HG02884 (cell line): Measurements from ENCODE around the gene ZNF532.

Experiments
- ATAC-seq: cut with Tn5 transposase; IDR thresholded peaks from one replicate; pipeline ENCODE4 v1.9.1; 2021; ENCODE audit warnings: mild to moderate bottlenecking, moderate library complexity; ENCODE audit not compliant: unreplicated experiment

ZNF532 gene

GRCh38 chr18:59033359-59033758 lies 168.7 kb downstream of the ZNF532 start:
- ATAC-seq = no peak

GRCh38 chr18:59033974-59034373 lies 169.3 kb downstream of the ZNF532 start:
- no peak for ATAC-seq

DNA sequence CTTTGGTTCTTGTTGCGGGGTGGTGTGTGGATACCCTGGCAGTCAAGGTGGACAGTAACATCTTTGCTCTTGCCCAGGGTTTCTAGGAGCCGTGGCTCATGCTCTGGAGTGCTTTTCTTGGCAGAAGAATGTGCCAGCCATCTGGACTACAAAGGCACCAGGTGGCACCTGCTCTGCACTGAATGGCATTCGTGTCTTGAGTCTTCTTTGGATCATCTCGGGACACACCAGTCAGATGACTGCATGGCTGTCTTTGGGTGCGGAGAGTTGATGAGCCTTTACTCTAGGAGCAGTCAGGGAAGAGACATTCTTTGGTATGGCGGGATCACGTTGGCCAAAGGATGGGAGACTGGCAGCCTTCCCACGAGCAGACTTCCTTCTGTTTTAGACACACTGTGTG lies 170.9 kb downstream of the ZNF532 start:
- ATAC-seq = no peak
